Stimulated activated CD8-positive, alpha-beta memory T cell treated with anti-CD3 and anti-CD28 coated beads, Interleukin-7, amount 100 ng/mL, for 48 hours (primary cell): ENCODE results near the gene TFCP2.
A peak's percentile ranks its signal among the peaks of the same experiment; 100 is the strongest.
"Not testable (repeated sequence)": the region's sequence is repeated elsewhere in the genome, so short reads cannot be mapped to it uniquely, and the experiment has no call there.

Experiments used
- DNase-seq, 2 donors: peaks; one replicate each; pipeline ENCODE4 v3.0.0-alpha.2; 2020; ENCODE audit warnings: low read depth in 1 of 2; ENCODE audit errors: extremely low read depth in 1 of 2

TFCP2 gene, protein sequence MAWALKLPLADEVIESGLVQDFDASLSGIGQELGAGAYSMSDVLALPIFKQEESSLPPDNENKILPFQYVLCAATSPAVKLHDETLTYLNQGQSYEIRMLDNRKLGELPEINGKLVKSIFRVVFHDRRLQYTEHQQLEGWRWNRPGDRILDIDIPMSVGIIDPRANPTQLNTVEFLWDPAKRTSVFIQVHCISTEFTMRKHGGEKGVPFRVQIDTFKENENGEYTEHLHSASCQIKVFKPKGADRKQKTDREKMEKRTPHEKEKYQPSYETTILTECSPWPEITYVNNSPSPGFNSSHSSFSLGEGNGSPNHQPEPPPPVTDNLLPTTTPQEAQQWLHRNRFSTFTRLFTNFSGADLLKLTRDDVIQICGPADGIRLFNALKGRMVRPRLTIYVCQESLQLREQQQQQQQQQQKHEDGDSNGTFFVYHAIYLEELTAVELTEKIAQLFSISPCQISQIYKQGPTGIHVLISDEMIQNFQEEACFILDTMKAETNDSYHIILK

DNA sequence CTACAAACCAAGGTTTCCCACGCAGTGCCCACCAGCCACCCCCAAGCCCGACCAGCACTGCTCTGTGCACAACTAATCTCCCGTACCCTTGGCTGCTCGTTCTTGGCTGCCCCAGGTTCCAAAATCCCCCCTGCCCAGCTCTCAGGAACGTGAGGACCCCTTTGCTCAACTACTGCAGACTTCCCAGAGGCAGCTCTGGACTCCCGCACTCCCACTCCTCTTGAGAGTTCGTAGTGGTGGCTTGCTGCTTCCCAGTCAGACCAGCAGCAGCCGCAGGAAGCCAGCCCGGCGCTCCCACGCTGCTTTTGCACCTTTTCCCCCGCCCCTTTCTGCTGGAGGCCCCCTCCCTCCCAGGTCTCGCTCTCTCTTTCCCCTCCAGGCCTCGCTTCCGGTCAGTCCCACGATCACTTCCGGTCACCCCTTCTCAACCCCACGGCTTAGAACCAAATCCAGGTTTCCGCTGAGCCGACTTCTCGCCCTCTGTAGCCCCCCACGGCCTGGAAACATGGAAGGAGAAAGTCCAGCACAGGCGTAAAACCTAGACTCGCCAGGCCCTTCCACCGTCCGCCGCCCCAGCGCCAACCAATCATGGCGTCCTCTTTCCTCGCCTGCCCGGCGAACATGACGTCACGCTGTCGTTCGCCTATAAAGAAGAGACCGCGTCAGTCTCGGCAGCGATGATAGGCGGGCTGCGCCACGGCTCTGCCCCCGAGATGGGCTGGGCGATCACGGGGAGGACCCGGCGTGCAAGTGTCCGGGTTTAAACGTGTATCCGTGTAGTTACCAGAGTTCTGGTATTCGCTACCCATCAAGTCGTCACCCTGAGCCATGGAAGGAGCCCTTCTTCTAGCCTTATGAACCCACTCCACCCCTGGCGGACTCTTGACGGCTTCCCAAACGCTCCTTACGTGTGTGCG lies at the start of gene TFCP2:
Gene TFCP2 (minus strand): TSS at position 621 of the 917 bp plus-strand sequence. CDS start 713 bp downstream, outside the sequence.
- peak; percentile 87 to 93 for DNase-seq

DNA sequence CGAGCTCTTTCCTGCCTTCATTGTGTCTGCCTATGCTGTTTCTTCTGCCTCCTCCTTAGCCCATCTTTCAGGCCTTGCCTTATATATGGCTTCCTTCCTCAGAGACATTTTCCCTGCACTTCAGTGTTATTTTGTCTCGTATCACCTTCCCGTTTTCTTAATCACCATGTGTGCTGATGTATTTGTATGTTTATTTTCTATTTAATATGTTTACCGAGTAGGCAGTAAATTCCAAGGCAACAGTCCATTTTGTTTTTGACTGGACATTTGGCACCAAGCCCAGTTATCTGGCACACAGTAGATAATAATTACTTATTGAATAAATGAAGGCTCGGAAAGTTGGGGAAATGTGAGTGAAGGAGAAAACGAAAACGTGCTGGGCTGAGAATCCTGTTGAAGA lies 49.5 kb upstream of the TFCP2 start:
- DNase-seq, result no peak

DNA sequence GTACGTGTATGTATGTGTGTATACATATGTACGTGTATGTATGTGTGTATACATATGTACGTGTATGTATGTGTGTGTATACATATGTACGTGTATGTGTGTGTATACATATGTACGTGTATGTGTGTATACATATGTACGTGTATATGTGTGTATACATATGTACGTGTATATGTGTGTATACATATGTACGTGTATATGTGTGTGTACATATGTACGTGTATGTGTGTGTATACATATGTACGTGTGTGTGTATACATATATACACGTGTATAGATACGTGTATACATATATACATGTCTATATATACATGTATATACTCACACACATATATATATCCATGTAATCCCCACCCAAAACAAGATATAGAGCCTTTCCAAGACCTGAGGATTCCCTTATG lies 46.9 kb upstream of the TFCP2 start:
- DNase-seq, result not testable (repeated sequence)

DNA sequence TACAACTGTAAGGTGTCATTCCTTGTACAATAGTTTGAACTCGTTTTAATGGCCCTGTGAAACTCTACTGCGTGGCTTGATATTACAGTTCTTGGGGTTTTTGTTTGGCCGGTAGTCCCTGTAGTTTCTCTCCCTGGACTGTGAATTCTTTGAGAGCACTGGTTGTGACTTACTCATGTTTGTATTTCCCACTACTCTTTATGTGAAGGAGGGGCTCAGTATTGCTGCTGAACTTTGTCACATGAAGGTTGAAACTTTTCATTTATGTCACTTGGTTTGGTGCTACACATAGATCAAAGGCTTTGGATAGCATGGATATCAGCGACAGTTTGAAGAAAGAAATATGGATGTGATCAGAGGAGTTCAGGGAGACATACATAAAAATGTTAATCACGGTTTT lies 46.4 kb upstream of the TFCP2 start:
- DNase-seq, result no peak

DNA sequence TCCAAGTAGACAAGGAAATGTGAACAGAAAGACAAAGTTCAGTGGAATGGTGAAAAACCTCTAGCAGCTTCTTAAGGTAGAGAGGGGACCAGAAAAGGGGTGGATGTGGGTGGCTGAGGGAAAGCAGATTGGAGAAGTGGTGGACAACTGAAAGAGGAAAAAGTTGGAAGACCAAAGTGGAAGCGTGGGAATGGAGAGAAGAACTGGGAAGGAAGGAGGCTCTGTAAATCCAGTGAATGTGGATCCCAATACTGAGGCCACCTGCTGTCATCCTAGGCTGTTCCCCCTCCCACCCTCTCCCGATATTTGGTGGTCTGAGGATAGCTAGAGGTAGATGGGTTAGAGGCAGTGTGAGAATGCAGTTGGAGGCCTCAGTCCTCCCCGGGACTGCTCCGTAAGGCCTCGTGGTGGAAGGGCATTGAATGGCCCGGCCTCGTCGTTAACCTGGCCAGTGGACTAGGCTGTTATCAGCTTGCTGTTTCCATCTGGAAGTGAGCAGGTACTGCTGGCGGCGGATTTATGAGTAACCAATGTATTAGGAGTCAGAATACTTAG lies 45.7 kb upstream of the TFCP2 start:
- DNase-seq, result no peak

DNA sequence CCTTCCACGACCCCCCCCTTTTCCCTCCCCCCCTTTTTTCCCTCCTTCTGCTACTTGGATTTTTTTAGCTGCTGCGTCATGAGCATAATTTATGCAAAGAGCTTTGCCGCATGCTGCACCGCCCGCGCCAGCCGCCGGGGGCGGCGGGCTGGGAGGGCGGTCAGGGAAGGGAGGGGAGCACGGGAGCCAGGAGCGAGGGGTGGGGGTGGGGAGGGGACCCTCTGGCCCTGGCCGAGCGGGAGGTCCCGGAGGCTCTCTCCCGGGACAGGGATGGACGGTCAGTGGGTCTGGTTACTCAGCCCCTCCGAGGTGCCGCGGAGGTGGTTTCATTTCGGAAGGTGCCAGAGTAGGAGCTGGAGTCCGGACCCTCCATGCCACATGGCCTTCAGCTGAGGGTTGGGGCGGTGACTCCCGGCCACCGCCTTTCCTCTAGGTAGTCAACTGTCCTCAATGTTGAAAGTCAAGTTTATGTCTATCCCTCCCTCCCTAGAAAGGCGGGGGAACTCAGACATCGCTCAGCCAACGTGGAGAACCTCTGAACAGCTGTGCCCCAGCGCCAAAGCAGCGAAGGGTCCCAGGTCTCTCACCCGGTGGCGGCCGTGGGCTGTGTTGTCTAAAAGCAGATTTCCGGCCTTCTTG lies 45.2 kb upstream of the TFCP2 start, which contains the start of gene POU6F1:
Gene POU6F1 (minus strand): TSS at position 95 of the 639 bp plus-strand sequence. CDS start 11,226 bp downstream, outside the sequence.
- DNase-seq, result peak in 1 of 2 donors; percentile 31

DNA sequence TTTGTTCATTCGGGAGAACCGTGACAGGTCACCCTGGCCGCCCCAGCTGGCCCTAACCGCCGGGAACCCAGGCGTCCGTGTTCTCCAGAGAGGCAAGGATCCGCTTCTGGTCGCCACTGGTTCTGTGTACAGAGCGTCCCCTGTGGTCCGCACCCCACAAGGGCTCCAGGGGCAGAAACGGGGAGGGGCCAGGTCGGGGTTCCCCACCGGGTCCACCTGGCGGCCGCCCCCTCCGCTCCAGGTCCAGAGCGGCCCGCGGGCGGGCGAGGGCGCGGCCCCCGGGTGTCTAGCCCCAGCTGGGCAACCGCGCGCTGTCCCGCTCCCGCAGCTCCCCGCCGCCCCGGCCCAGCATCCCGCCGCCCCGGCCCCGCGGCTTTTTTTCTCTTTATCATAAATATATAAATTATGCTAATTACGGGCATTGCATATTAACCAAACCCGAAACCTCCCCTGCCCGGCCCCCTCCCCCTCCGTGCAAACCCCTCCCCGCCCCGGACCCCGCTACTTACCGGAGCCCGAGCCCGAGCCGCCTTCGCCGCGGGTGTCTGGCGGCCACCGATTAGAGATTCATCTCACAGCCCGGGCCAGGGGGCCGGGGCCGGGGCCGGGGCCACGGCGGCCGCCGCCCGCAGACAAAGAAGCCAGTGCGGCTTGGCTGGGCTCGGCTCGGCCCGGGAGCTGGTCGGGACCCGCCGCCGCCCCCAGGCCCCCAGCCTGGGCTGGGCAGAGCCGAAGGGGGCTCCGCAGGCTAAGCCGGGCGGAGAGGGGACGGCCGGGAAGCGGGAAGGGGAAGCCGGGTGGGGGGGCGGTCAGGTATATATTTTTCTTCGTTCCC lies 44.4 kb upstream of the TFCP2 start:
- peak in 1 of 2 donors; percentile 30 for DNase-seq

DNA sequence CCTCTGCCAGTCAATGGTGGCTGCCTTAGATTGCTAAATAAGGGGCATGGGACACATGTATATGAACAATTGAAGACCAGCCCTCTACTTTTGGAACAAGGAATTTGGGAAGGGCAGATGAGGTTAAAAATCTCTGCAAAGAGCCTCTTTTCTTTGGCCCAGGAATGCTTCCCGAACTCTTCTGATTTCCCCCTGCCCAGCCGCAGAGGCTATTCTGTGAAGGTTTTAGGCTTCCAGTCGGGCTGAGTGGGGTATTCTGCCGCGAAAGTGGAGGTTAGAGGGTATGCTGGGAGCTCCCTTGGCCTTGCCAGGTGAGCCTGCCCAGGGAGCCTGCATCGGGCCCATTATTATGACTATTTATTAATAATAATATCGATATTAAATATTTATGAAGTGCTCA lies 43.7 kb upstream of the TFCP2 start:
- no peak for DNase-seq

DNA sequence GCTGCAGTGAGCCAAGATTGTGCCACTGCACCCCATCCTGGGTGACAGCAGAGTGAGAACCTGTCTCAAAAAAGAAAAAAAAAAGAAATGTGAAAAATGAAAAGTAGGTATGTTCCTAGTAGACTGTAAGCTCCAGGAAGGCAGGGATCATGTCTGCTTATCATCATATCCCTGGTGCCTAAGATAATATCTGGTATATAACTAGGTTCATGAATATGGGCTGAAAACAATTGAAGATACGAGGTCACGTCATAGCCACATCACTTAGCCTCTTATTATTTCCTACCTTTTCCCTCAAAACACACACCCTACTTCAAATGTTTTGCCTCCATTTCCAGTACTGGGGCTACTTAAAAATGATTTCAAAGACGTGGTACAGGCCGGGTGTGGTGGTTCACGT lies 42.0 kb upstream of the TFCP2 start:
- DNase-seq, result no peak

DNA sequence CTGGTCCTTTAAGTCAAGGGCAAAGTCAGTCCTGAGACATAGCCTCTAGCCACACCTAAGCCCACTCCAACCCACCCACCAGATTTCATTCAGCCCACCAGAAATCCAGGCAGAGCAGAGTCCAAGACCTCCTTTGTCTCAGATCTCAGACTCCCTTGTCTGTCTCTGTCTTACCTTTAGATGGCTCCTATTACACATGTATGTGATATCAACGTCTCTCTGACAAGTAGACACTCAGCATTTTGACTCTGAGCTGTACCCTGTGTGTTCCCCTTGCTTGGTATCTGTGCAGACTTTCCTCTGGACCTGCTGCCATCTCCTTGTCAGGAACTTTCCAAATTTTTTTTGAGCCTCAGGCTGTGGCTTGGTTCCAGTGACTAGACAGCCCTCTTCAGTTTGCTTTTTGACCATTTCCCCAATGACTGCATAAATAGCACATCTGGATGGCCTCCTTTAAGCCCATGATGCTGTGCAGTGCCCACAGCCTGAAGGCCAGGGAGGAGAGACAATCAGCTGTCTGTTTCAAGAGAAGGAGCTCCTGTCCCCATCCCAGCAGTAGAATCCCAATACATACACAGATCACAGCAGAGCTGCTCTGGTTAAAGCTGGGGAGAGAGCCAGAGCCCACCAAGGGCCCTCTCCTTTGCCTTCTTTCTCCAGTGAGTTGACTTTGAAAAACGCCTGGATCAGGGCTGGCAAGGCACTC lies 37.9 kb upstream of the TFCP2 start:
- no peak for DNase-seq

DNA sequence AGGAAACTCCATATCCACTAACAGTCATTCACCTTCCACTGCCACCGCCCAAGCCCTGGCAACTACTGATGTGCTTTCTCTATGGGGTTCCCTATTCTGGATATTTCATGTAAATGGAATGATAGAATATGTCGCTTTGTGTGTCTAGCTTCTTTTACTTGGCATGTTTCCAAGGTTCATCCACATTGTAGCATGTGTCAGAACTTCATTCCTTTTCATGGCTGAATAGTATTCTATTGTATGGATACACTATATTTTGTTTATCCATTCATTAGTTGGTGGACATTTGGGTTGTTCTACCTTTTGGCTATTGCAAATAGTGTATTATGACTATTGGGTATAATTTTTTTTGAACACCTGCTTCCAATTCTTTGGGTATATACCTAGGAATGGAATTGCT lies 36.3 kb upstream of the TFCP2 start:
- no peak for DNase-seq

DNA sequence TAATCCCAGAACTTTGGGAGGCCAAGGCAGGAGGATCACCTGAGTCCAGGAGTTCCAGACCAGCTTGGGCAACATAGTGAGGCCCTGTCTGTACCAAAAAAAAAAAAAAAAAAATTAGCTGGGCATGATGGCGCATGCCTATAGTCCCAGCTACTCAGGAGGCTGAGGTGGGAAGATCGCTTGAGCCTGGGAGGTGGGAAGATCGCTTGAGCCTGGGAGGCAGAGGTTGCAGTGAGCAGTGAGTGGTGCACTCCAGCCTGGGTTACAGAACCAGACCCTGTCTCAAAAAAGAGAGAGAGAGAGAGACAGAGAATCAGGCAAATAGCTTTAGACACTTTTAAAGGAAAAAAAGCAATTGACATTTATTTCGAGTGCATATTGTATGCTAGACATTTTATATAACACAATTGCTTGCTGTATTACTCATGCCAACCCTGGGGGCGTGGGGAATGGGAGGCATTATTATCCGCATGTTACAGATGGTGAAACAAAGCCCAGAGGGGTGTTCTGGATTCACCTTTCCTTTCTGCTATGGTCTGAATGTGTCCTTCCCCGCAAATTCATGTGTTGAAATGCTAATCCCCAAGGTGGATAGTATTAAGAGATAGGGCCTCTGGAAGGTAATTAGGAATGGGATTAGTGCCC lies 35.2 kb upstream of the TFCP2 start:
- DNase-seq, result no peak

DNA sequence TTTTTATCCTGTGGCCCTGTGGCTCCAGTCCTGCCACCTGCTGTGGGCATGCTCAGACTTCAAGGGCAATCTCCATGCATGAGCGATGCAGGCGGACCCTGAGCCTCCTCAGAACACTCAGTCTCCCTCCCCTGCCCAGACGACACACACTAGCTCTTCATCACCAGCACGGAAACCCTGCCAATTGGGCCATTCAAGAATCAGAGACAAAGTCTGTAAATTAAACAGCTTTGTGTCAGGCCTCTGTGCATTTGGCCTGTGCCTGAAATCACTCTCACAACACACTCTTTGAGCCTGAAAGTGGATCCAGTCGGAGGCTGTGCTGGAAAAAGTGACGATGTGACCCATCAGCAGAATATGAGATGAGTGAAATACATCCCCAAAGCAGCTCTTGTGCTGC lies 32.4 kb upstream of the TFCP2 start:
- DNase-seq, result no peak

DNA sequence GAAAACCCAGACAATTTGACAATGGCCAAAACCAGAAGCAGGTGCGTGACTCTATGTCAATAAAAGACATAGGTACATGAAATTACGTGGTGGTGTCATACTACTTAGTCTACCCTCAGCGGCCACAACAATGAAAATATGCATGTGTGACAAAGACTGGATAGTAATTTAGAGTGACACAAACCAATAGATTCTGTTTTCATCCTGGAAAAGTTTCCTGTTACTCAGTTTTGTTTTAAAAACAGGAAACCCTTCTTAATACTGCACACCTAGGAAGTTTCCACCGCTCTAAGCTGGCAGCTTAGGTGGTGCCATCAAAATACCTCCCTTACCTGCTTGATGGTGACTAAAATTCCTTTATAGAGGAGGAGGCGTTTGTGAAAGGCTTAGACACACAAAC lies 29.8 kb upstream of the TFCP2 start:
- no peak for DNase-seq

DNA sequence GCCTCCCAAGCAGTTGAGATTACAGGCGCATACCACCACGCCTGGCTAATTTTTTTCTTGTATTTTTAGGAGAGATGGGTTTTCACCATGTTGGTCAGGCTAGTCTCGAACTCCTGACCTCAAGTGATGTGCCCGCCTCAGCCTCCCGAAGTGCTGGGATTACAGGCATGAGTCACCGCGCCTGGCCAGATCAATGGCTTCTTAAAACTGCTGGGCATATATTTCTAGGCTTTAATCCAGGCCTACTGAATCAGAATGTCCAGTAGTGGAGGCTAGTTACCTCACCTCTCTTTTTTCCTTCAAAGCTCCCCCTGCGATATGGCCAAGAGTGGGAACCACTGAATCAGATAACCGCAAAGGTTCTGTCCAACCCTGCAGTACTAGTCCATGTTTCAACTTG lies 27.9 kb upstream of the TFCP2 start:
- no peak for DNase-seq

DNA sequence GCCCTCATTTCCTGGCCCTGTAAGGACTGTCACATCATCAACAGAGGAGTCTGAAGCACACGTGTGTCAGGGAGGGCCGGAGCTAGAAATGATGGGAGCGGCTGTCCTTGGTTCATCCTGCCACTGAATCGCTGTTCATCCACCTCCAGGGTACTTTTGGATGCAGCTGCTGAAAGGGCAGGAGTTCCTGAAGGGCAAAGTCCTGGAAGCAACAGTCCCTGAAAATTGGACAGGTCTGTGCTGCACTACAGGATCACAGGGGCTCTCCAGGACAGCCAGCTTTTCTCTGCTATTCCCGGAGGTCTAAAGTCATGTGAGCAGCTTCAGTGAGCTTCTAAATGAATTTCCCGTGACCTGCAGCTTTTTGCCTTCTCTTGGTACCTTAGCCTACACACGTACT lies 27.2 kb upstream of the TFCP2 start:
- no peak for DNase-seq

DNA sequence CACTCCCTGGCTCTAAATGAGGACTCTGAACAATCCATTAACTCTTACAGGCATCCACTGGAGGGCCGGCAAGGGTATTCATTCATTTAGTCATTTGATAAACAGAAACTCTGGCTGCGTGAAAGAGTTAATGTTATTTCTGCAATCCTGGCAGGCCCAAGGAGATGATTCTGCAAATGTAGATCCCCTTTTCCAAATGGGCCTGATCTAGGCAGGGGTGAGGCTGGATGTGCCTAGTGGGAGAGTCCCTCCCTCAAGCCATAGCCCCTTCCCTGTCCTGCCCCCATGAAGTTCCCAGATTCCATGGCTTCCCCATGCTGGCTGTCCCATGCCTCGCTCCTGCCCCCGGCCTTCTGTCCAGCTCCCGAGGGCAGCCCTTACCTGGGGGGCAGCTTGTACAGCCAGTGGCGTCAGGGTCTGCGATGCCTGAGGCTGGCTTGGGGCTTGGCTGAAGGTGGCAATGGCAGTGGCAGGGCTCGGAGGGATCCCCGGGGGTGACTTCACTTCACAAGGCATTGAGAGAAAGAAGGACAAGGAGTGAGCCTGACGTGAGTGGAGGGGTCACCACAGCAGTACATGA lies 26.5 kb upstream of the TFCP2 start:
- no peak for DNase-seq

DNA sequence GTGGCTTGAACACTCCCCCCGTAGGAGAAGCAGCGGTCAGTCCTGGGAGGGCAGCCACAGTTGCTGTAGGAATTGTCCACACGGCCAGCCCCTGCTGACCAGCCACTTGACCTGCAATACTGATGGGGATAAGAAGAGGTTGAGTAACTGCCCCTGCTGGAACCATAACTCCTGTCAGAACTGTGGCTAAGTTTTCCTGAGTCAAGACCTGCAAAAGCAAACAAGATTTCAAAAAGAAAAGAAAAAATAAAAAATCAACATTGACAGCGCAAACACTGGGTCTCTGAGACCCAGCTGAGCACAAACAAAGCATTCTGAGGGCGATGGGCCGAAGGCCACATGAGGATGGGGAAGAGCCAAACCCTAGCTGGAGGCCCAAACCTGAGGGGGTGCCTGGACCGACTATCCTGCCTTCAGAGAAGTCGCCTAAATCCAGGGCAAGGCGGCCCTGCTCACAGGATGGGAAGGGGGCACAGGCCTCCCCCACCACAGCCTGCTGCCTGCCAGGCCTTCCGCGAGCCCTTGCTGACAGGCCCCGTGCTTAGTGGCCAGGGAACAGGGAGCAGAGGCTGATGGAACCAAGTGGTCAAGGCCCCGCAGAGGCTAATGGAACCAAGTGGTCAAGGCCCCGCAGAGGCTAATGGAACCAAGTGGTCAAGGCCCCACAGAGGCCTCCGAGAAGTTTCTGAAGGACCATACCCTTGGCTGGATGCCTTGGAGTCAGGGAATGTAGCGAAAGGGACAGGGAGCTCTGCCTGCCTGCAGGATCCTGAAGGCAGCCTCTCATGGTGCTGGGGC lies 25.8 kb upstream of the TFCP2 start:
- DNase-seq, result no peak
